Measurements from ENCODE around the gene CEP164.

The CEP164 gene

GRCh38 chr11:117443266-117444186 is 115.9 kb downstream of the CEP164 start:
- H2BK120ac ChIP-seq (ENCODE audit: low read depth, low read length): no peak overlapping the region
- H3K14ac ChIP-seq (ENCODE audit: low read length in 2 of 2): peak overlapping the region in 1 of 2 experiments; percentile 38
- peak; percentile 18 for DNase-seq
- peak overlapping the region in 1 of 2 experiments; percentile 15 for H3K23ac ChIP-seq (ENCODE audit: low read length in 2 of 2)
- H3K79me1 ChIP-seq (replicated peaks; ENCODE audit: low read length, poor library complexity, severe bottlenecking): no peaks in the 10 kb centered on the region
- no peak overlapping the region for H3K9ac ChIP-seq (ENCODE audit: low read length)
- H2BK12ac ChIP-seq (ENCODE audit: low read length in 2 of 2): no peak overlapping the region
- 58% methylated on average over 36 of the region's 38 CpGs for WGBS
- H3K27me3 ChIP-seq (ENCODE audit: control insufficient read depth in 1 of 2, insufficient read depth in 1 of 2, low read length in 2 of 2): peaks cover 59 to 61% of the 10 kb centered on the region in 2 experiments
- no peak overlapping the region for H2BK15ac ChIP-seq (ENCODE audit: low read depth, poor library complexity, severe bottlenecking)
- H3K4ac ChIP-seq (ENCODE audit: low read depth in 1 of 2, low read length in 2 of 2): no peak overlapping the region
- no peak overlapping the region for H3K4me3 ChIP-seq (ENCODE audit: insufficient read depth in 1 of 2, low read depth in 1 of 2, low read length in 2 of 2)
- no peak overlapping the region for H3K27ac ChIP-seq (ENCODE audit: low read length, poor library complexity, severe bottlenecking)
- no peak overlapping the region for H2BK5ac ChIP-seq (ENCODE audit: low read depth, low read length, poor library complexity, severe bottlenecking)
- no peak overlapping the region for H4K8ac ChIP-seq (ENCODE audit: low read length)
- H2AFZ ChIP-seq (ENCODE audit: low read depth, low read length): no peak overlapping the region
- H3K4me1 ChIP-seq (ENCODE audit: control insufficient read depth, insufficient read depth, low read depth, low read length): peaks cover 3% of the 10 kb centered on the region
- no peak overlapping the region for H3K4me2 ChIP-seq (ENCODE audit: low read length, poor library complexity, severe bottlenecking)
- no peaks in the 10 kb centered on the region for H3K9me3 ChIP-seq (ENCODE audit: control insufficient read depth, low read length)
- H3K18ac ChIP-seq (ENCODE audit: low read depth in 1 of 2, low read length in 2 of 2): no peak overlapping the region
- H3K36me3 ChIP-seq (ENCODE audit: control insufficient read depth in 1 of 2, insufficient read depth in 2 of 2, low read depth in 1 of 2, low read length in 2 of 2): no peaks in the 10 kb centered on the region
- H2AK5ac ChIP-seq (ENCODE audit: low read length, severe bottlenecking): no peak overlapping the region
- no peak overlapping the region for H4K91ac ChIP-seq (ENCODE audit: low read length)

GRCh38 chr11:117444256-117444655 is 116.6 kb downstream of the CEP164 start:
- H4K91ac ChIP-seq (ENCODE audit: low read length): no peak overlapping the region
- no peak overlapping the region for H3K9ac ChIP-seq (ENCODE audit: low read length)
- no peak overlapping the region for H2BK120ac ChIP-seq (ENCODE audit: low read depth, low read length)
- H3K9me3 ChIP-seq (ENCODE audit: control insufficient read depth, low read length): no peaks in the 10 kb centered on the region
- H3K36me3 ChIP-seq (ENCODE audit: control insufficient read depth in 1 of 2, insufficient read depth in 2 of 2, low read depth in 1 of 2, low read length in 2 of 2): no peaks in the 10 kb centered on the region
- no peak overlapping the region for H3K23ac ChIP-seq (ENCODE audit: low read length in 2 of 2)
- H3K79me1 ChIP-seq (replicated peaks; ENCODE audit: low read length, poor library complexity, severe bottlenecking): no peaks in the 10 kb centered on the region
- H3K4me1 ChIP-seq (ENCODE audit: control insufficient read depth, insufficient read depth, low read depth, low read length): peaks cover 3% of the 10 kb centered on the region
- peaks cover 57% of the 10 kb centered on the region in 2 experiments for H3K27me3 ChIP-seq (ENCODE audit: control insufficient read depth in 1 of 2, insufficient read depth in 1 of 2, low read length in 2 of 2)
- H3K4me2 ChIP-seq (ENCODE audit: low read length, poor library complexity, severe bottlenecking): no peak overlapping the region
- no peak overlapping the region for H2AFZ ChIP-seq (ENCODE audit: low read depth, low read length)
- H2BK5ac ChIP-seq (ENCODE audit: low read depth, low read length, poor library complexity, severe bottlenecking): no peak overlapping the region
- no peak overlapping the region for H3K18ac ChIP-seq (ENCODE audit: low read depth in 1 of 2, low read length in 2 of 2)
- no peak overlapping the region for H2BK12ac ChIP-seq (ENCODE audit: low read length in 2 of 2)
- no peak overlapping the region for H2BK15ac ChIP-seq (ENCODE audit: low read depth, poor library complexity, severe bottlenecking)
- H3K27ac ChIP-seq (ENCODE audit: low read length, poor library complexity, severe bottlenecking): no peak overlapping the region
- no peak overlapping the region for H4K8ac ChIP-seq (ENCODE audit: low read length)
- no peak overlapping the region for H2AK5ac ChIP-seq (ENCODE audit: low read length, severe bottlenecking)
- WGBS: 75% methylated on average over 3 of the region's 8 CpGs
- no peak overlapping the region for H3K4me3 ChIP-seq (ENCODE audit: insufficient read depth in 1 of 2, low read depth in 1 of 2, low read length in 2 of 2)
- DNase-seq: no peak
- H3K14ac ChIP-seq (ENCODE audit: low read length in 2 of 2): no peak overlapping the region
- H3K4ac ChIP-seq (ENCODE audit: low read depth in 1 of 2, low read length in 2 of 2): no peak overlapping the region

- no peak overlapping the region for H2BK12ac ChIP-seq (ENCODE audit: low read length in 2 of 2)
Measured at GRCh38 chr11:117444711-117445658, 117.3 kb downstream of the CEP164 start.

More at GRCh38 chr11:117444711-117445658, 117.3 kb downstream of the CEP164 start:
- Histone ChIP-seq H3K27ac (ENCODE audit: low read length, poor library complexity, severe bottlenecking) (no peak overlapping the region), H3K9me3 (ENCODE audit: control insufficient read depth, low read length) (no peaks in the 10 kb centered on the region), H3K4me3 (ENCODE audit: insufficient read depth in 1 of 2, low read depth in 1 of 2, low read length in 2 of 2) (no peak overlapping the region), H4K8ac (ENCODE audit: low read length) (no peak overlapping the region), H3K36me3 (ENCODE audit: control insufficient read depth in 1 of 2, insufficient read depth in 2 of 2, low read depth in 1 of 2, low read length in 2 of 2) (no peaks in the 10 kb centered on the region), H3K4ac (ENCODE audit: low read depth in 1 of 2, low read length in 2 of 2) (no peak overlapping the region), H3K4me1 (ENCODE audit: control insufficient read depth, insufficient read depth, low read depth, low read length) (peaks cover 3% of the 10 kb centered on the region), H3K18ac (ENCODE audit: low read depth in 1 of 2, low read length in 2 of 2) (no peak overlapping the region), H3K23ac (ENCODE audit: low read length in 2 of 2) (no peak overlapping the region), H3K14ac (ENCODE audit: low read length in 2 of 2) (no peak overlapping the region), H2BK5ac (ENCODE audit: low read depth, low read length, poor library complexity, severe bottlenecking) (no peak overlapping the region), H2AFZ (ENCODE audit: low read depth, low read length) (no peak overlapping the region), H3K9ac (ENCODE audit: low read length) (no peak overlapping the region), H3K4me2 (ENCODE audit: low read length, poor library complexity, severe bottlenecking) (no peak overlapping the region), H3K27me3 (ENCODE audit: control insufficient read depth in 1 of 2, insufficient read depth in 1 of 2, low read length in 2 of 2) (peaks cover 49 to 52% of the 10 kb centered on the region in 2 experiments), H4K91ac (ENCODE audit: low read length) (no peak overlapping the region), H2AK5ac (ENCODE audit: low read length, severe bottlenecking) (no peak overlapping the region), H2BK15ac (ENCODE audit: low read depth, poor library complexity, severe bottlenecking) (no peak overlapping the region), H3K79me1 (replicated peaks; ENCODE audit: low read length, poor library complexity, severe bottlenecking) (no peaks in the 10 kb centered on the region), H2BK120ac (ENCODE audit: low read depth, low read length) (no peak overlapping the region)
- no peak for DNase-seq
- 75% methylated on average over 15 of the region's 17 CpGs for WGBS

All from mesenchymal stem cell (in vitro differentiated cells and primary cell).